Mucosa of rectum (tissue), 2 donors: ENCODE data around the gene AIFM3.
"Not testable (repeated sequence)": the region's sequence is repeated elsewhere in the genome, so short reads cannot be mapped to it uniquely, and the experiment has no call there.

Source experiments
- H3K27ac ChIP-seq, 2 donors: one replicate each; pipeline ENCODE4 v1.7.0; 2013; ENCODE audit warnings: inconsistent platforms in 2 of 2, low read depth in 2 of 2, low read length in 2 of 2
- H3K27me3 ChIP-seq, 2 donors: one replicate each; pipeline ENCODE4 v1.7.0; 2013; ENCODE audit warnings: low read length in 2 of 2; ENCODE audit not compliant: control insufficient read depth in 2 of 2, insufficient read depth in 2 of 2
- H3K36me3 ChIP-seq, 2 donors: one replicate each; pipeline ENCODE4 v1.7.0; 2013; ENCODE audit warnings: low read length in 2 of 2; ENCODE audit not compliant: control insufficient read depth in 2 of 2, insufficient read depth in 2 of 2
- H3K4me1 ChIP-seq, 2 donors: one replicate each; pipeline ENCODE4 v1.7.0; 2013; ENCODE audit warnings: low read length in 2 of 2, mild to moderate bottlenecking in 1 of 2; ENCODE audit not compliant: control insufficient read depth in 2 of 2, insufficient read depth in 2 of 2
- H3K4me3 ChIP-seq, 2 donors: one replicate each; pipeline ENCODE4 v1.7.0; 2013; ENCODE audit warnings: low read length in 2 of 2
- H3K9ac ChIP-seq, 2 donors: one replicate each; pipeline ENCODE4 v1.7.0; 2013; ENCODE audit warnings: low read length in 2 of 2, low read depth in 1 of 2, mild to moderate bottlenecking in 1 of 2
- H3K9me3 ChIP-seq, 2 donors: one replicate each; pipeline ENCODE4 v1.7.0; 2013; ENCODE audit warnings: low read length in 2 of 2; ENCODE audit not compliant: control insufficient read depth in 2 of 2
- donor health status: healthy.
- donor health status: Normal muscosa, but diverticular disease.

AIFM3 gene

DNA sequence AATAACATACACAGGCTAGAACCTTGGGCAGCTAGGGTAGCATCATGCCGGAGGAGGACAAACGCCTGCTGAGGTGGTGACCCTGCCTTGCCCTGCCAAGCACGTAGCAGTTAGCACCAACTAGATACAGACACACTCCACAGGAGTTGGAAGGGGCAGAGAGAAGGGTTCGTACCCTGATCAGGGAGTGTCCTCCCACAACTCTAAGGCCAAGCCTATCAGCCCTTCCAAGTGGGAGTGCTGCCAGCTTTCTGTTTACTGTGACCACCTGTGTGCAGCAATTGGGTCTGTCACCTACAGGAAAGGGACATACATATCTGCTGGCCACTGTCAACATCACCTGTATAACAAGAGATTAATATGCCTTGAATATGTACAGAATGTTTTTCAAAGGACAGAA is 36.7 kb downstream of the AIFM3 start:
- no peaks in the 10 kb centered on the region for H3K9me3 ChIP-seq
- H3K4me3 ChIP-seq: no peak overlapping the region
- H3K4me1 ChIP-seq: peaks cover 22 to 26% of the 10 kb centered on the region in 2 donors
- peaks cover 5 to 12% of the 10 kb centered on the region in 2 donors for H3K36me3 ChIP-seq
- H3K9ac ChIP-seq: no peak overlapping the region
- no peak overlapping the region for H3K27ac ChIP-seq
- no peaks in the 10 kb centered on the region for H3K27me3 ChIP-seq

DNA sequence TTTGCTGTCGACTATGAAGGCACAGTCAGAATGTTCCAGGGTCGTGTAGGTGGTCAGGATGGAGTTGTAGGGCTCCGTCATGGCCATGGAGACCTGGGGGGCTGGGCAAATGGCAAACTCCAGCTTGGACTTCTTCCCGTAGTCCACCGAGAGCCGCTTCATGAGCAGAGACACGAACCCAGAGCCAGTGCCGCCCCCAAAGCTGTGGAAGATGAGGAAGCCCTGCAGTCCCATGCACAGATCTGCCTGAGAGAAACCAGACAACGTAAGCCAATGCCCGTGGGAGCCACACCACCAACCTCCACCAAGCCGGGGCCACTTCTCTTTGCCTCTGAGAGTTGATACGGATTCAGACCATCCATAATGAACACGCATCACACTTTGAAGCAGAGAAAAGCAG is 42.2 kb downstream of the AIFM3 start:
- H3K9me3 ChIP-seq, H3K9ac ChIP-seq, H3K27ac ChIP-seq, H3K4me3 ChIP-seq, H3K36me3 ChIP-seq, H3K4me1 ChIP-seq, H3K27me3 ChIP-seq: not testable (repeated sequence)

DNA sequence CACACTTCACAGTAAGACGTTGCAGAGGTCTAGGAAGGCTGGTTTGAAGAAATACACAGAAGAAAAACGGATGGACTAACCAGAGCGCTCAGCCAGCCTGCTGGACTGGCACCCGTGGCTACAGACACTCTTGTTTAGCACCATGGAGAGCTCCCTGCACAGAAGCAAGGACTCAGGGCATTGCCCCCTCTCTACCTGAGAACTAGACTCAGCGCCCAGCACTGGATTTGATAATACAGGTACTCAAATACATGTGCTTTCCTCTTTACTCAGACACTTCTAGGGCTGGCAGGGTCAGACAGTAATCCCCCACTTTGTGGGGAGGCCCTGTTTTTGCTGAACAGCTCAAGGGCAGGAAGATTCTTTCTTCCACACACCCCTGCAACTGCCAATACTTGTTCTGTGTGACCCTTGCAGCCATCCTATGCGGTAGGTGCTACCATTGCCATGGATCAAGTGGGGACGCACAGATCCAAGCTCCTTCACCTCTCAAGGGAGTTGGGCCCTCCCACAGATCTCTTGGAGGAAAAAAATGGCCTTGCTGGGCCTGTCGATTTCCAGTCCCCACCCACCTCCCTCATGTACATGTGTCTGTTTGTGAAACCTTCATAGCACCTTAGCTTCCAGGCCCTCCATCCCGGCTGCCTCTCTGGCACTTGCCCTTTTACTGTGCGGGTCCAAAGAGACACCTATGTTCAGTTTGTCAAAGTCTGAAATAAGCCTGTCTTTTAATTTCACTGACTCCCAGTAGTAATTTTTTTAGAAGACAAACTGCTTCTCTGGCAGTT is 42.8 kb downstream of the AIFM3 start:
- peaks cover 10% of the 10 kb centered on the region in 2 donors for H3K4me1 ChIP-seq
- H3K27me3 ChIP-seq: no peaks in the 10 kb centered on the region
- H3K9ac ChIP-seq: no peak overlapping the region
- H3K9me3 ChIP-seq: no peaks in the 10 kb centered on the region
- no peak overlapping the region for H3K27ac ChIP-seq
- no peak overlapping the region for H3K4me3 ChIP-seq
- no peaks in the 10 kb centered on the region for H3K36me3 ChIP-seq

DNA sequence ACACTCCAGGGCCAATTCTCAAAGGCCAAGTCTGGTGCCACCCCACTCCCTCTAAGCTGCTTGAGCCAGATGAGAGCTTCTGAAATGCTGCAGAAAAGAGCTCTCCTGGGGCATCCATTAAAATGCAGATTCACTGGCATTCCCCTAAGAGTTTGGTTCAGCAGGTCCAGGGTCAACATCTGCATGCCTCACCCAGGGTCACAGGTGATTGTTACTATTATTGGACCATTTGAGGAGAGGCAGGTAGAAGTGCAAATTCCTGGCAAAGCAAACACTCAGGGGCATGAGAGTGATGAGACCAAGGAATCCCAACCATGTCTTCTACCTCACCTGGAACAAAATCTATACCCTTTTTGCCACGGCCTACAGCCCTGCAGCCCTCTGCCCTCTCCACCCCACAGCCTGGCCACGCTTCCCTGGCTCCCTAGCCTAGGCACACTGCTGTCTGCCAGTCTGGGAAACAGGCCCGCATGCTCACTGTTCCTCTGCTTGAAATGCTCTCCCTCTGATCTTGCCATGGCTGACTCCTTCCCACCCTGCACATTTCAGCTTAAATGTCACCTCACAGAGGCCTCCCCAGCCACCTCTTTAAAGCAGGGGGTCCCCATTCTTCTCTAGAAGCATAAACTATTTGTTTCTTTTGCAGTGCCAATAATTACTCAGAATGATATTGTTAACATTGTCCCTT is 43.5 kb downstream of the AIFM3 start:
- Histone ChIP-seq H3K27me3 (no peaks in the 10 kb centered on the region), H3K27ac (no peak overlapping the region), H3K36me3 (no peaks in the 10 kb centered on the region), H3K4me3 (no peak overlapping the region), H3K9ac (no peak overlapping the region), H3K4me1 (peaks cover 14 to 16% of the 10 kb centered on the region in 2 donors), H3K9me3 (no peaks in the 10 kb centered on the region)

DNA sequence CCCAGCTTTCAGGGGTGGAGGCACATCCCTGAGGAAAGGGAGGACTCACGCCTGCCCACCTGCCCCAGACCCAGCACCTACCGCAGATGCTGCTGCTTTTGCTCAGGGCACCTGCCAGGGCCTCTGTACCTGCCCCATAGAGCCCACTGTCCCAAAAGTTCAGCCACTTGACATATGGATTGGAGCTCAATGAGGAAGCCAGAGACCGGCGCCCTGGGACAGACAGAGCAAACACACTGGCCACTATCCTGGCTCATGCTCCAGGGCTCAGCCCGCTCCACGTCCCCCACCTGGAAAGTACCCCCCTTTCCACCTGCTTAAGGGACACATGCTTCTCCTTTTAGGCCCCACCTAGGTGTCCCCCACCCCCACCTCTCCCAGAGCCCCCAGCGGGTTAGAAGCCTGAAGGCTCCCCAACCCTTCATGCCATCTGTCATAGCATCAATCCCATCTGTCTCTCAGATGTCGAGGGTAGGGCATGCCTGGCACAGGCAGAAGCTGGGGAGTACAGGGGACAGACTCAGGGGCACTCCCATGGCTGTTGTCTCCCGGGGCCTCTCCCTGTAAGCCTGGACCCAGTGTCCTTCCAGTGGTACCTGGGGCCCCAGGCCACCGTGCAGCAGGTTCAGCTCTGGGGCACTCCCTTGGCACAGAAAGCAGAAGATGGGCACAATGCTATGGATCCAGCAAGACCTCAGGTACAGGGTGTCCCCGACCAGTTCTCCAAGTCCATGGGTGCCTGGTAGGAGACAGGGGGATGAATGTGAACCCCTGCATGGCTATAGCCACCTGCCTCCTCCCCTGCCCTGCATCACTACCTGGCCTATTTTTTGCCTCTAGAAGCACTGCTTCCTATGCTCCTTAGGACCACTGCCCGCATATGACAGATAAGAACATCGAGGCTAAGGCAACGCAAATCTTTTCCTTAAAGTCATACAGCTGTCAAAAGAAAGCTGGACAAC is 45.7 kb downstream of the AIFM3 start:
- Histone ChIP-seq H3K4me3 (no peak overlapping the region), H3K27ac (no peak overlapping the region), H3K9ac (no peak overlapping the region), H3K4me1 (peaks cover 18 to 19% of the 10 kb centered on the region in 2 donors), H3K9me3 (no peaks in the 10 kb centered on the region), H3K27me3 (no peaks in the 10 kb centered on the region), H3K36me3 (no peaks in the 10 kb centered on the region)

DNA sequence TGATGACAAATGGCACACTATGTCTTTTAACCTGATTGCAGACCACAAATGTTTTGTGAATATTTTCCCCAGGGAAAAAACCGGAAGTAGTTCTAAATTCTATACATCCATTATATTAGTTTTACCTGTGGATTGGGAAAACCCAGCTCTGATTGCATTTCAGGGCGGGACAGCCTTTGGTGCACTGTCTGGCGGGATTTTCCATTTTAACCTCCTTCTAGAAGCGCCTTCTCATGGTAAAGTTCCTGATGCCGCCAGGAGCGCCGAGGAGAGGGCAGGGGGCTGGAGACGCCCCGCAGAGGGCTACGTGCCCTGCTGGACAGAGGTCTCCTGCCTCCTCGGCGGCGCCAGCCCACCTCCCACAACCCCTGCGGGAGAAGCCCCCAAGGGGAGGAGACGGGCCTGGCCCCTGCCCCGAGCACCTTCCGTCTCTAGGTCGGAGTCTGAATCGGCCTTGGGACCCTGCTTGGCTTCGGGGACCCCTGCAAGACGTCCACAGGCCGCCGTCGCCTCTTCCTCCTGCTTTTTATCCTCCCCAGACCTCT is 46.7 kb downstream of the AIFM3 start:
- Histone ChIP-seq H3K4me3 (peak overlapping the region; percentile 65 to 70), H3K9me3 (no peaks in the 10 kb centered on the region), H3K27ac (peak overlapping the region; percentile 36 to 52), H3K36me3 (no peaks in the 10 kb centered on the region), H3K4me1 (peaks cover 18 to 19% of the 10 kb centered on the region in 2 donors), H3K9ac (peak overlapping the region in 1 of 2 donors; percentile 57), H3K27me3 (no peaks in the 10 kb centered on the region)

DNA sequence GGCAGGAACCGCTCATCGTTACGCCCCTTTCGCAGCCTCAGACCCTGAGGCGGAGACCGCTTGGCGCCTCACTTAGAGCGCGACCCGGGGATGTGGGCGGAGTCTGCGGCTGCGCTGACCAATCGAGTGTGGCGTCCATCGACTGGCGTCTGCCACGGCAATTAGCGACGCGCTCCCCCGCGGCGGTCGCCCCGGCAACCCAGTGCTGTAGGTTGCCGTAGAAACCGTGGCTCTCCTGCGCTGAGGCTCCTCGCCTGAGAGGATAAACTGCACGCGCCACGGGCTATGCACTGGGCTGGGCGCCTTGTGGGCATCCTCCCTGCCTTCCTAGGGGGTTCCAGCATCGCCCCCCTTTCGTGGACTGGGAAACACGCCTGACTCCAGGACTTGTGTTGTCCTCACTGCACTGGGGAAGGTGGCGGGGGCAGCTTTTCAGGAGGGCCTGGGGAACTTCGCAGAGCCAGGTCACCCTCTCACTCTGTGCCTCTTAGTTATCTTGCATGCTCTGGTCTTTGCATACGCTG is 47.2 kb downstream of the AIFM3 start:
- Histone ChIP-seq H3K9me3 (no peaks in the 10 kb centered on the region), H3K9ac (peak overlapping the region; percentile 8 to 57), H3K27me3 (no peaks in the 10 kb centered on the region), H3K27ac (peak overlapping the region; percentile 36 to 56), H3K4me3 (peak overlapping the region; percentile 65 to 70), H3K36me3 (no peaks in the 10 kb centered on the region), H3K4me1 (peaks cover 18 to 19% of the 10 kb centered on the region in 2 donors)

DNA sequence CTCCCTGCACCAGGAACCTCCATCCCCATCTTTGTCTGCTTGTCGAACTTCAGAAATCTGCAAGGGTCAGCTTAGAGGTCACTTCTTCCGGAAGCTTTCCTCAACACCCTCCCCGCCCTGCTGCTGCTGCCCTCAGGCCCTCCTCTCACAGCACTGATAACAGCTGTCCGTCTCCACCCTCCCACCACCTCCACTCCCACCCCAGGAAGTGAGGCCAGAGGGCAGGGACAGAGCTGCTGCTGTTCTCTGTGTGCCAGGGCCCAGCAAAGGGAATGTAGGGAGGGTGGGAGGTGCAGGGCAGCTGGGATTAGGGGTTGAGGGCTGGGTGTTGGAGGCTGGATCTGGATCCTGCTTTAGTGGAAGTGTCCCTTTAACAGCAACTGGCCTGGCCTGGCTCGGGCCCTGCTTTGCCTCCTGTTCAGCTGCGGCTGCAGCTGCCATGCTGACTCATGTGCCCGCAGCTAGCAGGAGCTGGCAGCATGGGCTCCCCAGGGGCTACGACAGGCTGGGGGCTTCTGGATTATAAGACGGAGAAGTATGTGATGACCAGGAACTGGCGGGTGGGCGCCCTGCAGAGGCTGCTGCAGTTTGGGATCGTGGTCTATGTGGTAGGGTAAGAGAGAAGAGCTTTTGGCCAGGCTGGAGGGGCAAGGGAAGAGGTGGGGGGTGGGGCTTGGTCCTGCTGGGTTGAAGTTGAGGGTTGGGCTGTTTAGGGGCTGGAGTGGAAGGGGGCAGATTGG is 47.8 kb downstream of the AIFM3 start, which contains the start of gene P2RX6:
Gene P2RX6, plus strand, starts transcription at position 440 of the 740 bp plus-strand sequence. Its CDS starts 10 bp downstream, at position 450.
- H3K9me3 ChIP-seq: no peaks in the 10 kb centered on the region
- H3K4me3 ChIP-seq: peak within 1 kb of the TSS; percentile 65 to 70
- no peaks in the 10 kb centered on the region for H3K27me3 ChIP-seq
- peak within 1 kb of the TSS; percentile 8 to 57 for H3K9ac ChIP-seq
- peaks cover 18 to 19% of the 10 kb centered on the region in 2 donors for H3K4me1 ChIP-seq
- peak within 1 kb of the TSS; percentile 36 to 56 for H3K27ac ChIP-seq
- H3K36me3 ChIP-seq: no peaks in the 10 kb centered on the region

DNA sequence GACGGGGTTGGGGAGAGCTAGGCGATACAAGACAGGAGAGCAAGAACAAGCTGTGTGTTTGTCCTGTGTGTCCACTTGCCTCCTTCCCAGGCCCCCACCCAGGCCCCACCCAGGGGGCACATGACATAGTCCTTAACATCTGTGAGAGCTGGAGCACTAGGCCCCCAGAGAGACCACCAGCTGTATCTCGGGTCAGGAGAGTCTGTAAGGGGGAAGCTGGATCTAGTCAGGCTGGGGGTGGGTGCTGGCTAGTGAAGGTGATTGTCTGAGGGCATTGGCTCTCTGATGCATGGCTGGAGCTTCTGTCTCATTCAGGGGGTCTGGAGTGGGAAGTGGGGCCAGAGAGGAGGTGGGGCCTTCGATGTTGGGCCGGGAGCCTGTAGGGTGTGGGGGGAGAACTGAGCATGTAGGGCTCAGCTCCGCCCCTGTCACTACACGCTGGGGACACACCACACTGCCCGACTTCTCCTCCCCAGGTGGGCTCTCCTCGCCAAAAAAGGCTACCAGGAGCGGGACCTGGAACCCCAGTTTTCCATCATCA is 48.5 kb downstream of the AIFM3 start:
- Histone ChIP-seq H3K36me3 (no peaks in the 10 kb centered on the region), H3K4me1 (peaks cover 18 to 19% of the 10 kb centered on the region in 2 donors), H3K4me3 (no peak overlapping the region), H3K27ac (peak overlapping the region in 1 of 2 donors; percentile 56), H3K9ac (no peak overlapping the region), H3K27me3 (no peaks in the 10 kb centered on the region), H3K9me3 (no peaks in the 10 kb centered on the region)
